Transverse colon (tissue), 4 donors: Measurements from ENCODE around the gene PPIL1.

ENCODE experiments used
- EP300 ChIP-seq: sonication (generic); formaldehyde crosslinking; IDR thresholded peaks from one replicate; pipeline ENCODE4 v1.6.1; 2017; ENCODE audit warnings: antibody characterized with exemption, low read depth
- POLR2AphosphoS5 ChIP-seq, 3 donors: sonication (generic); formaldehyde crosslinking; IDR thresholded peaks; one replicate each; pipeline ENCODE4 v1.6.1; 2016; ENCODE audit warnings: antibody characterized with exemption in 3 of 3
- TF ChIP-seq, protein P1 (sequence below), 5 experiments: fragments of 200-600 bp in 3 of 5; fragments of 450-650 bp in 2 of 5; sonication (generic) in 3 of 5; IDR thresholded peaks; 1 replicate in 2 of 5; 2 replicates in 3 of 5; pipeline ENCODE4 v1.5.1; 2016 to 2017; ENCODE audit warnings: antibody characterized with exemption in 5 of 5, inconsistent platforms in 3 of 5, mild to moderate bottlenecking in 2 of 5, moderate library complexity in 1 of 5

DNA sequence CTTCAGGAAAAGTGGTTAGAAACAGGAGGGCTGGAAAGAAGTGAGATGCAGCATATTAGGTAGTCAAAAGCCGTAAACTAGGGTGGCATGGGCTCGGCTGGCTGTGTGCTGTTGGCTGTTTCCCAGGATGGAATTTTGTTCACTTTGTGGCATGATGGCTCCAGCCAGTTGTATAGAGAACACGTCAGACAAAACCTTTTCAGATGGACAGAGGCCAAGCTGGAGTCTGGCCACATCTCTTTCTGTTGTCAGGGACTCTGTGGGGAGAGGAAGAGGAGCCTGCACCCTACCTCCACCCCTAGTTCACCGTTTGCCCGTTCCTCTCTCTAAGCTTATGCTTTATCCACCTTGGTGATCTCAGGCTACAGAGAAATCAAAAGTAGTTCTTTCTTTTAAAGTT lies 33.2 kb upstream of the PPIL1 start:
- TF ChIP-seq, protein P1, sequence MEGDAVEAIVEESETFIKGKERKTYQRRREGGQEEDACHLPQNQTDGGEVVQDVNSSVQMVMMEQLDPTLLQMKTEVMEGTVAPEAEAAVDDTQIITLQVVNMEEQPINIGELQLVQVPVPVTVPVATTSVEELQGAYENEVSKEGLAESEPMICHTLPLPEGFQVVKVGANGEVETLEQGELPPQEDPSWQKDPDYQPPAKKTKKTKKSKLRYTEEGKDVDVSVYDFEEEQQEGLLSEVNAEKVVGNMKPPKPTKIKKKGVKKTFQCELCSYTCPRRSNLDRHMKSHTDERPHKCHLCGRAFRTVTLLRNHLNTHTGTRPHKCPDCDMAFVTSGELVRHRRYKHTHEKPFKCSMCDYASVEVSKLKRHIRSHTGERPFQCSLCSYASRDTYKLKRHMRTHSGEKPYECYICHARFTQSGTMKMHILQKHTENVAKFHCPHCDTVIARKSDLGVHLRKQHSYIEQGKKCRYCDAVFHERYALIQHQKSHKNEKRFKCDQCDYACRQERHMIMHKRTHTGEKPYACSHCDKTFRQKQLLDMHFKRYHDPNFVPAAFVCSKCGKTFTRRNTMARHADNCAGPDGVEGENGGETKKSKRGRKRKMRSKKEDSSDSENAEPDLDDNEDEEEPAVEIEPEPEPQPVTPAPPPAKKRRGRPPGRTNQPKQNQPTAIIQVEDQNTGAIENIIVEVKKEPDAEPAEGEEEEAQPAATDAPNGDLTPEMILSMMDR (IDR thresholded peaks at IDR 0.05), result no peak
- no peak for TF ChIP-seq POLR2AphosphoS5 (IDR thresholded peaks at IDR 0.05)
- TF ChIP-seq EP300, result no peak
